PC-9 (cell line): ENCODE data around the gene NCOA5. TPM values are rescaled to one million over a fixed set of nuclear protein-coding genes. Genes with fewer than 3 reads are reported as not detected.

Experiments used
- BruUV-seq: library from RNA; stranded (reverse); fragments of 400-500 nt; replicated peaks from 2 replicates; lab custom pipeline; 2021; lab: Mats Ljungman, UMichigan
- CTCF ChIA-PET: fragments of 300-600 bp; sonication (Branson Sonifier 250); formaldehyde crosslinking; loops from one replicate; lab custom pipeline; 2022; ENCODE audit warnings: antibody characterized with exemption; lab: Charles Lee
- POLR2A ChIA-PET: fragments of 300-600 bp; sonication (Branson Sonifier 250); formaldehyde crosslinking; loops from one replicate; lab custom pipeline; 2022; ENCODE audit warnings: antibody characterized with exemption; ENCODE audit not compliant: unreplicated experiment; lab: Charles Lee
- DNase-seq, 2 experiments: peaks; one replicate each; pipeline versions ENCODE4 v3.0.0 to v3.0.0-alpha.2; 2015 to 2022; ENCODE audit warnings: mixed read lengths in 1 of 2
- H2AFZ ChIP-seq: fragments of 200-600 bp; sonication (generic); 2 replicates; pipeline ENCODE4 v1.8.1; 2017; ENCODE audit warnings: antibody characterized with exemption
- H3F3A ChIP-seq: fragments of 200-600 bp; sonication (generic); 2 replicates; pipeline ENCODE4 v1.8.1; 2017; ENCODE audit warnings: antibody characterized with exemption, mild to moderate bottlenecking, low read depth; ENCODE audit not compliant: insufficient read depth
- H3K27ac ChIP-seq: fragments of 200-600 bp; sonication (generic); 2 replicates; pipeline ENCODE4 v1.6.1; 2016; ENCODE audit warnings: mixed run types
- H3K27me3 ChIP-seq: fragments of 200-600 bp; sonication (generic); 2 replicates; pipeline ENCODE4 v1.6.1; 2016; ENCODE audit warnings: low read depth, mixed run types; ENCODE audit not compliant: insufficient read depth
- H3K36me3 ChIP-seq: fragments of 200-600 bp; sonication (generic); 2 replicates; pipeline ENCODE4 v1.6.1; 2016; ENCODE audit warnings: low read depth, mixed run types
- H3K4me1 ChIP-seq: fragments of 200-600 bp; sonication (generic); replicated peaks from 2 replicates; pipeline ENCODE4 v1.6.1; 2016; ENCODE audit warnings: mixed run types; ENCODE audit not compliant: insufficient read depth
- H3K4me2 ChIP-seq: fragments of 200-600 bp; sonication (generic); 2 replicates; pipeline ENCODE4 v1.6.1; 2017; ENCODE audit warnings: mixed run types
- H3K4me3 ChIP-seq: fragments of 200-600 bp; sonication (generic); 2 replicates; pipeline ENCODE4 v1.6.1; 2016; ENCODE audit warnings: mixed run types
- H3K79me2 ChIP-seq: fragments of 200-600 bp; sonication (generic); 2 replicates; pipeline ENCODE4 v1.6.1; 2017; ENCODE audit warnings: low read depth, mixed run types
- H3K9me2 ChIP-seq: fragments of 200-600 bp; sonication (generic); 2 replicates; pipeline ENCODE4 v1.8.1; 2017; ENCODE audit warnings: mild to moderate bottlenecking; ENCODE audit not compliant: insufficient read depth
- H3K9me3 ChIP-seq: fragments of 200-600 bp; sonication (generic); 2 replicates; pipeline ENCODE4 v1.8.1; 2016; ENCODE audit warnings: low read depth; ENCODE audit not compliant: insufficient read depth
- H4K20me1 ChIP-seq: fragments of 200-600 bp; sonication (generic); 2 replicates; pipeline ENCODE4 v1.8.1; 2017; ENCODE audit not compliant: insufficient read depth
- CTCF ChIP-seq: fragments of 200-600 bp; sonication (generic); conservative IDR thresholded peaks from 2 replicates; pipeline ENCODE4 v1.6.1; 2017; ENCODE audit warnings: mixed run types, antibody characterized with exemption, mild to moderate bottlenecking, moderate library complexity
- EZH2 ChIP-seq: fragments of 200-600 bp; sonication (generic); IDR thresholded peaks from 2 replicates; pipeline ENCODE4 v1.8.0; 2017; ENCODE audit warnings: antibody characterized with exemption, low read depth
- intact Hi-C: fragments of 100-400 bp; cut with micrococcal nuclease; formaldehyde crosslinking; loops from one replicate; pipeline ENCODE4 v1.10.0; 2022; ENCODE audit not compliant: unreplicated experiment
- total RNA-seq: library from RNA; stranded (reverse); gene quantifications from 2 replicates; pipeline ENCODE4 v1.2.3, GENCODE V29; 2021

NCOA5 gene
- total RNA-seq, 1 experiment from 2014 or later, result 28.1 TPM

GRCh38 chr20:46055269-46055668, 34.5 kb downstream of the NCOA5 start:
- no peaks in the 10 kb centered on the region for H3K36me3 ChIP-seq
- intact Hi-C loops, result no loop called here
- H3K9me2 ChIP-seq, result no peaks in the 10 kb centered on the region
- no peaks in the 10 kb centered on the region for H3K9me3 ChIP-seq
- POLR2A ChIA-PET, result no interaction called here
- H3K4me3 ChIP-seq, result no peak overlapping the region
- TF ChIP-seq CTCF (no peak), EZH2 (no peak)
- H3K27me3 ChIP-seq, result peaks cover 8% of the 10 kb centered on the region
- peaks cover 8% of the 10 kb centered on the region; the same call in 1 of the 2 replicates for H3F3A ChIP-seq
- no peak overlapping the region for H3K27ac ChIP-seq
- CTCF ChIA-PET, result no interaction called here
- no TSS peak for BruUV-seq
- no peak overlapping the region for H3K4me2 ChIP-seq
- DNase-seq, result no peak
- H2AFZ ChIP-seq, result no peak overlapping the region
- H3K4me1 ChIP-seq, result no peaks in the 10 kb centered on the region
- H4K20me1 ChIP-seq, result peaks cover 3% of the 10 kb centered on the region; the same call in 1 of the 2 replicates
- no peaks in the 10 kb centered on the region for H3K79me2 ChIP-seq

GRCh38 chr20:46054606-46055005, 35.2 kb downstream of the NCOA5 start:
- ChIA-PET CTCF (no interaction called here), POLR2A (no interaction called here)
- no peaks in the 10 kb centered on the region for H3K4me1 ChIP-seq
- no peaks in the 10 kb centered on the region for H3K36me3 ChIP-seq
- DNase-seq, result no peak
- intact Hi-C loops, result no loop called here
- no TSS peak for BruUV-seq
- H3K27ac ChIP-seq, result no peak overlapping the region
- H4K20me1 ChIP-seq, result no peaks in the 10 kb centered on the region
- H3K4me2 ChIP-seq, result no peak overlapping the region
- TF ChIP-seq CTCF, result no peak
- TF ChIP-seq EZH2, result no peak
- H3K9me3 ChIP-seq, result no peaks in the 10 kb centered on the region
- H3K27me3 ChIP-seq, result peaks cover 14% of the 10 kb centered on the region
- no peak overlapping the region for H3K4me3 ChIP-seq
- no peaks in the 10 kb centered on the region for H3K9me2 ChIP-seq
- H3K79me2 ChIP-seq, result no peaks in the 10 kb centered on the region
- 0 out of 2 replicates have a peak, but pooled peaks cover 2% of the 10 kb centered on the region for H3F3A ChIP-seq
- no peak overlapping the region for H2AFZ ChIP-seq

DNA sequence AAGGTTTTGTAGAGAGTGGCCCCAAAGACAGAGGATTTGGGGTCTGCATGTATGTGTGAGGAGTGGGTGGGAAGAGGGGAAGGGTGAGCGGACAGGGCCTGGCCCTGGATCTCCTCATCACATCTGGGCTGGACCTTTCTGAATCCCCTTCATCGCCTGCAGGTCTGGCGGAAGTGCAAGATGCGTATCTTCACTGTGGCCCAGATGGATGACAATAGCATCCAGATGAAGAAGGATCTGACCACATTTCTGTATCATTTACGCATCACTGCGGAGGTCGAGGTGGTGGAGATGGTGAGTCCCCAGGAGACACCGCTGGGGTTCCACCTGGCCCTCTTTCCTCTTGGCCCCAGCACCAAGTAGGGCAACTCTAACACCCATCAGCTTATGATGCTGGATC, 36.3 kb downstream of the NCOA5 start:
- CTCF ChIA-PET, result no interaction called here
- no TSS peak for BruUV-seq
- H3K79me2 ChIP-seq, result no peaks in the 10 kb centered on the region
- no peak overlapping the region for H3K27ac ChIP-seq
- H3K9me2 ChIP-seq, result no peaks in the 10 kb centered on the region
- POLR2A ChIA-PET, result no interaction called here
- peaks cover 26% of the 10 kb centered on the region for H3K27me3 ChIP-seq
- no peak overlapping the region for H2AFZ ChIP-seq
- no peaks in the 10 kb centered on the region for H3K4me1 ChIP-seq
- H4K20me1 ChIP-seq, result no peaks in the 10 kb centered on the region
- DNase-seq, result no peak
- no peaks in the 10 kb centered on the region for H3F3A ChIP-seq
- no peak for TF ChIP-seq CTCF
- no peak for TF ChIP-seq EZH2
- no peak overlapping the region for H3K4me2 ChIP-seq
- intact Hi-C loops, result no loop called here
- no peak overlapping the region for H3K4me3 ChIP-seq
- no peaks in the 10 kb centered on the region for H3K36me3 ChIP-seq
- H3K9me3 ChIP-seq, result no peaks in the 10 kb centered on the region
